AG09309 (cell line): ENCODE measurements around the gene ABCB11.
A peak's percentile ranks its signal among the peaks of the same experiment; 100 is the strongest.
"Not testable (repeated sequence)": the region's sequence is repeated elsewhere in the genome, so short reads cannot be mapped to it uniquely, and the experiment has no call there.

Experiments used
- DNase-seq: peaks from one replicate; pipeline ENCODE4 v3.0.0-alpha.2; 2010; ENCODE audit warnings: low read depth
- H3K4me3 ChIP-seq: 2 replicates; pipeline ENCODE4 v1.5.1; 2011; ENCODE audit warnings: mild to moderate bottlenecking, low read depth, low read length, moderate library complexity; ENCODE audit not compliant: control insufficient read depth
- TF ChIP-seq, protein P1 (sequence below): IDR thresholded peaks from 2 replicates; pipeline ENCODE4 v1.5.1; 2011; ENCODE audit warnings: mild to moderate bottlenecking, low read depth, low read length, inconsistent platforms; ENCODE audit not compliant: insufficient read depth, control insufficient read depth; ENCODE audit errors: missing control alignments

The ABCB11 gene

DNA sequence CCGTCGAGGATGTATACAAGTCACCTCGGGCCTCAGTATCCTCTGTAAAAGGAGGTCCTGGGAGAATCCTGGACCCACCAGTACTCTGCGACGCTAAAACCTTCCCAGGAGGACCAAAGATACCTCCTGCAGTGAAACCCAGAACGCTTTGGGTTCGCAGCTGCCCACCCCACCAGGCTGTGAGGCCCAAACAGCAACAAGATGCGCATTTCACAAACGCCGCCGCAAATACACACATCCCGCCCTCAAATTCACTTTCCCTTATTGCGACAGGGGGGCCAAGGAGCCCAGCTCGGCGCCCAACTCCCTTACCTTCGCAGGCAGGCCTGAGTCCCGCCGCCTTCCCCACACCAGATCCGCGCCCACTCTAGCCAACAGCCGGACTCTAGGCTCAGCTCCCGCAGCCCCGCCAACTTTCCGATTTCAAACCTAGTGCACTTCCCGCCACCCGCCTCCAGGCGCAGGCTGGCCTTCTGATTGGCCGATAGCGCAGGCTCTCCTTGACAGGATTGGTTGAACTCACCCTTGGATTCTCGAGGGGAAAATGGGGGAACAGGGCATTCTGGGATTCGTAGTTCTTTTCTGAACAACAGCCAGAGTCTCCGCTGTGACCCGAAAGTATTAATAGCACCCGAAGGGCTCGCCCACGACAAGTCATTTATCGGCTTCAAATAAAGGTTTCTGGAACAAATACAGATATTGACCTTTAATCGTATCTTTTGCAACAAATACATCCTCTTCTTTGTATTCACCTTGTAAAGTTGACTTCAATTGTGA is 140.9 kb downstream of the ABCB11 start, which contains the start of gene SPC25:
SPC25 (minus strand) TSS at position 425 of the 777 bp plus-strand sequence. CDS start 911 bp downstream, outside the sequence.
- TF ChIP-seq, protein P1, sequence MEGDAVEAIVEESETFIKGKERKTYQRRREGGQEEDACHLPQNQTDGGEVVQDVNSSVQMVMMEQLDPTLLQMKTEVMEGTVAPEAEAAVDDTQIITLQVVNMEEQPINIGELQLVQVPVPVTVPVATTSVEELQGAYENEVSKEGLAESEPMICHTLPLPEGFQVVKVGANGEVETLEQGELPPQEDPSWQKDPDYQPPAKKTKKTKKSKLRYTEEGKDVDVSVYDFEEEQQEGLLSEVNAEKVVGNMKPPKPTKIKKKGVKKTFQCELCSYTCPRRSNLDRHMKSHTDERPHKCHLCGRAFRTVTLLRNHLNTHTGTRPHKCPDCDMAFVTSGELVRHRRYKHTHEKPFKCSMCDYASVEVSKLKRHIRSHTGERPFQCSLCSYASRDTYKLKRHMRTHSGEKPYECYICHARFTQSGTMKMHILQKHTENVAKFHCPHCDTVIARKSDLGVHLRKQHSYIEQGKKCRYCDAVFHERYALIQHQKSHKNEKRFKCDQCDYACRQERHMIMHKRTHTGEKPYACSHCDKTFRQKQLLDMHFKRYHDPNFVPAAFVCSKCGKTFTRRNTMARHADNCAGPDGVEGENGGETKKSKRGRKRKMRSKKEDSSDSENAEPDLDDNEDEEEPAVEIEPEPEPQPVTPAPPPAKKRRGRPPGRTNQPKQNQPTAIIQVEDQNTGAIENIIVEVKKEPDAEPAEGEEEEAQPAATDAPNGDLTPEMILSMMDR, result peak; percentile 17
- H3K4me3 ChIP-seq, result peak within 1 kb of the TSS; percentile 84
- DNase-seq, result peak; percentile 40

DNA sequence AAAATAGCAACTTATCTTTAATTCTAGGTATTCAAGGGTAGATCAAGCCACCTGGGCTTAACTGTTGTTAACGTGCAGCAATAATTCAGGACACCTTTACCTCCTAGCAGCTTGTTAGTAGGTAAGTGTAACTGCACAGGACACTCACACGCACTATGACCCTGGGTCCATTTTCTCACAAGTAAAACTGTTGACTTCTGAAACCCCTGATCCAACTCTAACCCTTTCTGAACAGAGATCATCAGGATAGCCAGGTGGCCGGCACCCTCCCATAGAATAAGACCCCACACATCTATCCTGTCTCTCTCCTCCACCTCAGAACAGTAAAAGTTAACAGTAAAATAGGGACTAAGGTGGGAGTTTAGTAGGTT is 141.5 kb downstream of the ABCB11 start:
- TF ChIP-seq, protein P1, result no peak
- DNase-seq, result no peak
- H3K4me3 ChIP-seq, result peak overlapping the region; percentile 84

DNA sequence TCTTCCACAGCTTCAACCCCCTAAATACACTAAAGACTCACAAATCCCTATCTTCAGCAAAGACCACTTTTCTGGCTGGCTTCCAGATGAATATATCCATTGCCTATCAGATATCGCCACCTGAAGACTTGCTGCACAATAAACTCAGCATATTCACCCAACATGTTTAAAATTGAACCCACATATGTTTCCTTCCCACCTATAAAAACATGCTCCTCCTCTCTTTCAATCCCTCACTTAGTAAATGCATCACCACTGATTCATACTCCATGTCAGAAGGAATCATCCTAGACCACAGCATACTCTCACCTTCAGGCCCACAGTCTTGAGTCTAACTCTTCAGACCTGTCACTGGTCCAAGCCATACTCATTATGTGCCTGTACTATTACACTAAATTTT is 146.1 kb downstream of the ABCB11 start:
- TF ChIP-seq, protein P1, result no peak
- H3K4me3 ChIP-seq, result no peak overlapping the region
- no peak for DNase-seq

DNA sequence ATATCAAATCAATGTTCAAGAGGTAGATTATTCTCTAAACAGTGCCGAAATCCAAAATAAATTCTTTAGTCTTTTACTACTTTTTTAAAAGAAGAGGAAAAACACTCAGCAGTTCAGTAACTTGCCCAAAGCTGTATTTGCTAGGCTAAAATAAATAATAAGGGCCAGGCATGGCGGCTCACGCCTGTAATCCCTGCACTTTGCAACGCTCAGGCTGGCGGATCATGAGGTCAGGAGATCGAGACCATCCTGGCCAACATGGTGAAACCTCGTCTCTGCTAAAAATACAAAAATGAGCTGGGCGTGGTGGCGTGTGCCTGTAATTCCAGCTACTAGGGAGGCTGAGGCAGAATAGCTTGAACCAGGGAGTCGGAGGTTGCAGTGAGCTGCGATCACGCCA is 149.0 kb downstream of the ABCB11 start:
- H3K4me3 ChIP-seq, DNase-seq: not testable (repeated sequence)

DNA sequence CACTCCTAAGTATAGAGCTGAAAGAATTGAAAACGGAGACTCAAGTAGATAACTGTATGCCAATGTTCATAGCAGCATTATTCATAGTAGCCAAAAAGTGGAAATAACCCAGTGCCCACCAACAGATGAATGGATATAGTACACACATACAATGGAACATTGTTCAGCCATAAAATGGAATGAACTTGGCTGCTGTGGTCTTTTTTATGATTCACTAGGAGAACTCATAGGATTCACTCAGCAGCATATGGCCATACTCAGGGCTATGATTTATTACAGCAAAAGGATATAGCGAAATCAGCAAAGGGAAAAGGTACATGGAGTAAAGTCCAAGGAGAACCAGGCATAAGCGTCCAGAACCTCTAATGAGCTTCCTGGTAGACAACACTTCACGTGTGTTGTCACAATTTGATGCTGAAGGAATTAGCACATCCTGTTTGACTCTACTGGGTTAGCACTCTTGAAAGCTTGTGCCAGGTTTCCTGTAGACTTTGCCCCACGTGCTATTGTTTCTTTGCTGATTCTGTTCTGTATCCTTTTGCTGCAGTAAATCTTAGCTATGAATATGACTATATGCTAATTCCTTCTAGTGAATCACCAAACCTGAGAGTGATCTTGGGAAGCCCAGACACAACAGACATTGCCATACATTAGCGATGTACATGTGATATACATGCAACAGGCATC is 156.6 kb downstream of the ABCB11 start:
- TF ChIP-seq, protein P1, result no peak
- no peak overlapping the region for H3K4me3 ChIP-seq
- DNase-seq, result no peak

DNA sequence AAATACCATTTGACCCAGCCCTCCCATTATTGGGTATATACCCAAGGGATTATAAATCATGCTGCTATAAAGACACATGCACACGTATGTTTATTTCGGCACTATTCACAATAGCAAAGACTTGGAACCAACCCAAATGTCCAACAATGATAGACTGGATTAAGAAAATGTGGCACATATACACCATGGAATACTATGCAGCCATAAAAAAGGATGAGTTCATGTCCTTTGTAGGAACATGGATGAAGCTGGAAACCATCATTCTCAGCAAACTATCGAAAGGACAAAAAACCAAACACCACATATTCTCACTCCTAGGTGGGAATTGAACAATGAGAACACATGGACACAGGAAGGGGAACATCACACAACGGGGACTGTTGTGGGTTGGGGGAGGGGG is 160.3 kb downstream of the ABCB11 start:
- not testable (repeated sequence) for H3K4me3 ChIP-seq, DNase-seq
